H1 (cell line): ENCODE results near the gene LAMC1. TPM values are rescaled to one million over a fixed set of nuclear protein-coding genes. Genes with fewer than 3 reads are reported as not detected.
A peak's percentile ranks its signal among the peaks of the same experiment; 100 is the strongest.

Source experiments
- CTCF ChIA-PET: fragments of 300-600 bp; sonication (Branson Sonifier 250); formaldehyde crosslinking; loops from one replicate; lab custom pipeline; 2021; ENCODE audit not compliant: partially characterized antibody; lab: Charles Lee
- POLR2A ChIA-PET: fragments of 300-600 bp; sonication (Branson Sonifier 250); formaldehyde crosslinking; loops from one replicate; lab custom pipeline; 2021; ENCODE audit warnings: inconsistent platforms; ENCODE audit not compliant: partially characterized antibody; lab: Charles Lee
- DNase-seq, 2 experiments: peaks; one replicate each; pipeline versions ENCODE4 v3.0.0 to v3.0.0-alpha.2; 2010 to 2022; ENCODE audit warnings: low spot score in 2 of 2, low read depth in 1 of 2, mixed read lengths in 1 of 2
- FAIRE-seq: peaks from 2 replicates; lab custom pipeline; 2011; peaks lifted over from hg19 to GRCh38; lab: Jason Lieb, UNC
- H2AFZ ChIP-seq: 2 replicates; pipeline ENCODE4 v1.8.1; 2012; ENCODE audit warnings: low read length, inconsistent platforms
- H2AK5ac ChIP-seq: 2 replicates; pipeline ENCODE4 v1.6.1; 2013; ENCODE audit warnings: low read depth, low read length
- H2BK120ac ChIP-seq: replicated peaks from 2 replicates; pipeline ENCODE3; 2013; ENCODE audit warnings: low read depth, low read length, inconsistent platforms
- H2BK12ac ChIP-seq: 2 replicates; pipeline ENCODE4 v1.6.1; 2013; ENCODE audit warnings: low read depth, low read length
- H2BK15ac ChIP-seq: 2 replicates; pipeline ENCODE4 v1.6.1; 2013; ENCODE audit warnings: low read length
- H2BK20ac ChIP-seq: 2 replicates; pipeline ENCODE4 v1.6.1; 2013; ENCODE audit warnings: low read length
- H2BK5ac ChIP-seq: 2 replicates; pipeline ENCODE4 v1.6.1; 2013; ENCODE audit warnings: low read depth, low read length
- H3K14ac ChIP-seq: 2 replicates; pipeline ENCODE4 v1.6.1; 2013; ENCODE audit warnings: inconsistent platforms; ENCODE audit not compliant: insufficient read length
- H3K18ac ChIP-seq: 2 replicates; pipeline ENCODE4 v1.6.1; 2013; ENCODE audit warnings: low read length; ENCODE audit errors: extremely low read depth
- H3K23ac ChIP-seq: 2 replicates; pipeline ENCODE4 v1.6.1; 2013; ENCODE audit warnings: inconsistent platforms; ENCODE audit not compliant: insufficient read length
- H3K23me2 ChIP-seq: 2 replicates; pipeline ENCODE4 v1.6.1; 2013; ENCODE audit warnings: low read depth, low read length
- H3K27ac ChIP-seq: 2 replicates; pipeline ENCODE4 v1.6.1; 2011; ENCODE audit warnings: low read depth, low read length, inconsistent platforms
- H3K27me3 ChIP-seq, 4 experiments: replicated peaks in 1 of 4; 1 replicate in 1 of 4; 2 replicates in 3 of 4; pipeline versions ENCODE4 v1.6.1 to v1.8.1; 2011 to 2013; ENCODE audit warnings: low read length in 3 of 4, mild to moderate bottlenecking in 3 of 4, inconsistent platforms in 2 of 4, mixed read lengths in 2 of 4, moderate library complexity in 1 of 4; ENCODE audit not compliant: control insufficient read depth in 3 of 4, insufficient read depth in 3 of 4; ENCODE audit errors: extremely low read depth in 1 of 4
- H3K36me3 ChIP-seq, 4 experiments: 2 replicates each; pipeline versions ENCODE4 v1.6.1 to v1.8.1; 2011 to 2013; ENCODE audit warnings: mild to moderate bottlenecking in 4 of 4, low read length in 3 of 4, moderate library complexity in 2 of 4, control low read depth in 1 of 4, inconsistent platforms in 1 of 4; ENCODE audit not compliant: insufficient read depth in 4 of 4, control insufficient read depth in 2 of 4
- H3K4ac ChIP-seq: replicated peaks from 2 replicates; pipeline ENCODE3; 2013; ENCODE audit warnings: low read length, low read depth, mixed read lengths, inconsistent platforms; ENCODE audit not compliant: insufficient read length
- H3K4me1 ChIP-seq, 4 experiments: replicated peaks in 1 of 4; 1 replicate in 1 of 4; 2 replicates in 3 of 4; pipeline versions ENCODE4 v1.6.1 to v1.8.1; 2011 to 2013; ENCODE audit warnings: low read length in 3 of 4, inconsistent platforms in 2 of 4, mixed read lengths in 1 of 4; ENCODE audit not compliant: insufficient read depth in 4 of 4, control insufficient read depth in 3 of 4
- H3K4me2 ChIP-seq, 2 experiments: 2 replicates each; pipeline versions ENCODE4 v1.6.1 to v1.8.1; 2011 to 2013; ENCODE audit warnings: low read depth in 2 of 2, low read length in 2 of 2, control low read depth in 1 of 2, inconsistent platforms in 1 of 2, mild to moderate bottlenecking in 1 of 2; ENCODE audit not compliant: insufficient read depth in 1 of 2
- H3K4me3 ChIP-seq, 4 experiments: fragments of 200-600, 300-600 bp in 1 of 4; sonication (generic), shearing (Covaris generic), sonication (Bioruptor Twin) in 1 of 4; 2 replicates each; pipeline versions ENCODE4 v1.5.1 to v1.8.1; 2011 to 2016; ENCODE audit warnings: low read length in 4 of 4, low read depth in 3 of 4, control low read depth in 2 of 4, inconsistent platforms in 2 of 4, mild to moderate bottlenecking in 2 of 4, mixed read lengths in 1 of 4, moderate library complexity in 1 of 4; ENCODE audit not compliant: insufficient read depth in 2 of 4; ENCODE audit errors: extremely low read depth in 1 of 4
- H3K56ac ChIP-seq: replicated peaks from 2 replicates; pipeline ENCODE3; 2013; ENCODE audit warnings: low read depth, mild to moderate bottlenecking, mixed read lengths, low read length, inconsistent platforms; ENCODE audit not compliant: insufficient read length
- H3K79me1 ChIP-seq: 2 replicates; pipeline ENCODE4 v1.6.1; 2013; ENCODE audit warnings: low read depth, low read length, control low read depth
- H3K79me2 ChIP-seq, 2 experiments: 2 replicates each; pipeline versions ENCODE4 v1.6.1 to v1.8.1; 2012 to 2013; ENCODE audit warnings: low read length in 2 of 2, mild to moderate bottlenecking in 2 of 2, inconsistent platforms in 1 of 2; ENCODE audit not compliant: insufficient read depth in 2 of 2, control insufficient read depth in 1 of 2
- H3K9ac ChIP-seq, 4 experiments: replicated peaks in 1 of 4; 1 replicate in 1 of 4; 2 replicates in 3 of 4; pipeline versions ENCODE4 v1.6.1 to v1.8.1; 2011 to 2013; ENCODE audit warnings: low read depth in 3 of 4, low read length in 3 of 4, control low read depth in 2 of 4, mild to moderate bottlenecking in 2 of 4, moderate library complexity in 2 of 4, inconsistent platforms in 1 of 4; ENCODE audit errors: extremely low read depth in 1 of 4
- H3K9me3 ChIP-seq, 2 experiments: 2 replicates each; pipeline versions ENCODE4 v1.6.1 to v1.8.1; 2012 to 2013; ENCODE audit warnings: mild to moderate bottlenecking in 2 of 2, moderate library complexity in 2 of 2, control low read depth in 1 of 2, inconsistent platforms in 1 of 2, low read depth in 1 of 2, low read length in 1 of 2, mixed read lengths in 1 of 2; ENCODE audit not compliant: insufficient read depth in 2 of 2
- H4K20me1 ChIP-seq, 2 experiments: replicated peaks in 1 of 2; 2 replicates each; pipeline versions ENCODE3 to v1.8.1; 2011 to 2013; ENCODE audit warnings: inconsistent platforms in 2 of 2, low read length in 2 of 2, mild to moderate bottlenecking in 1 of 2; ENCODE audit not compliant: insufficient read depth in 2 of 2, control insufficient read depth in 1 of 2
- H4K5ac ChIP-seq: 2 replicates; pipeline ENCODE4 v1.6.1; 2013; ENCODE audit warnings: low read length, low read depth, mixed read lengths, inconsistent platforms; ENCODE audit not compliant: insufficient read length
- H4K8ac ChIP-seq: 2 replicates; pipeline ENCODE4 v1.8.0; 2013; ENCODE audit warnings: mild to moderate bottlenecking, moderate library complexity, low read length, inconsistent platforms; ENCODE audit not compliant: insufficient read depth; ENCODE audit errors: extremely low read depth
- H4K91ac ChIP-seq: replicated peaks from 2 replicates; pipeline ENCODE3; 2013; ENCODE audit warnings: low read length, mixed read lengths, inconsistent platforms; ENCODE audit not compliant: insufficient read length
- BCL11A ChIP-seq, 2 experiments: IDR thresholded peaks; one replicate each; pipeline ENCODE4 v1.6.1; 2011; ENCODE audit warnings: low read depth in 2 of 2, low read length in 2 of 2, mild to moderate bottlenecking in 2 of 2
- CEBPB ChIP-seq: IDR thresholded peaks from 2 replicates; pipeline ENCODE4 v1.6.1; 2012; ENCODE audit warnings: low read depth, low read length
- EGR1 ChIP-seq: IDR thresholded peaks from 2 replicates; pipeline ENCODE4 v1.6.1; 2011; ENCODE audit warnings: low read depth, low read length, borderline replicate concordance
- HDAC6 ChIP-seq: IDR thresholded peaks from one replicate; pipeline ENCODE4 v1.7.1; 2012; ENCODE audit warnings: low read depth, mild to moderate bottlenecking, inconsistent platforms, low read length, moderate library complexity
- MAFK ChIP-seq: IDR thresholded peaks from 2 replicates; pipeline ENCODE4 v1.6.1; 2012; ENCODE audit warnings: low read depth, mild to moderate bottlenecking, improper control_type of control experiment, low read length
- POLR2A ChIP-seq, 2 experiments: IDR thresholded peaks; 1 replicate in 1 of 2; 2 replicates in 1 of 2; pipeline ENCODE4 v1.6.1; 2011; ENCODE audit warnings: low read depth in 2 of 2, low read length in 2 of 2, mild to moderate bottlenecking in 2 of 2; ENCODE audit errors: control extremely low read depth in 1 of 2
- POU5F1 ChIP-seq: IDR thresholded peaks from 2 replicates; pipeline ENCODE4 v1.6.1; 2011; ENCODE audit warnings: low read depth, mild to moderate bottlenecking, low read length, moderate library complexity
- WGBS, 2 experiments: shearing (Covaris generic) in 1 of 2; methylation state at CpG; one replicate each; pipeline versions ENCODE4 v1.1.6 to v1.1.7; 2013 to 2015; ENCODE audit warnings: low lambda C conversion rate in 2 of 2, mixed read lengths in 2 of 2, inconsistent platforms in 1 of 2, low coverage in 1 of 2, missing lambda C conversion rate in 1 of 2; ENCODE audit not compliant: insufficient replicate concordance in 2 of 2, insufficient coverage in 1 of 2, insufficient read length in 1 of 2; ENCODE audit errors: extremely low coverage in 1 of 2, missing lambda C conversion rate in 1 of 2; 5-methylcytosine and 5-hydroxymethylcytosine counted together
- polyA plus RNA-seq, 7 experiments: library from polyadenylated mRNA; depleted of rRNA in 3 of 7; stranded (reverse) in 5 of 7; unstranded in 2 of 7; fragments of >200 nt in 5 of 7; fragments of 200-250 nt in 2 of 7; gene quantifications; 1 replicate in 5 of 7; 2 replicates in 1 of 7; 4 replicates in 1 of 7; pipeline versions ENCODE4 v1.2.1 to v1.2.3, GENCODE V29; 2011 to 2013; ENCODE audit warnings: missing spikeins in 2 of 7, mixed read lengths in 2 of 7
- total RNA-seq: library from RNA; stranded (reverse); fragmentation: NEBNext Ultra II Directional; extraction: Animal tissue kit (Norgen Biotek cat#: 25700); gene quantifications from 2 replicates; pipeline ENCODE4 v1.2.1, GENCODE V29; 2021
- TF ChIP-seq, protein P1 (sequence below), 3 experiments: IDR thresholded peaks; 1 replicate in 2 of 3; 2 replicates in 1 of 3; pipeline versions ENCODE4 v1.5.1 to v1.6.1; 2011; ENCODE audit warnings: low read length in 3 of 3, mild to moderate bottlenecking in 3 of 3, inconsistent platforms in 2 of 3, low read depth in 1 of 3, moderate library complexity in 1 of 3; ENCODE audit not compliant: insufficient read depth in 1 of 3; ENCODE audit errors: control extremely low read depth in 1 of 3

Gene LAMC1
- total and polyA plus RNA-seq, 2 of the 8 experiments (the other 6 are each of a cell fraction or from before 2014, with no cell fraction given) = 47.6 to 90.3 TPM

DNA sequence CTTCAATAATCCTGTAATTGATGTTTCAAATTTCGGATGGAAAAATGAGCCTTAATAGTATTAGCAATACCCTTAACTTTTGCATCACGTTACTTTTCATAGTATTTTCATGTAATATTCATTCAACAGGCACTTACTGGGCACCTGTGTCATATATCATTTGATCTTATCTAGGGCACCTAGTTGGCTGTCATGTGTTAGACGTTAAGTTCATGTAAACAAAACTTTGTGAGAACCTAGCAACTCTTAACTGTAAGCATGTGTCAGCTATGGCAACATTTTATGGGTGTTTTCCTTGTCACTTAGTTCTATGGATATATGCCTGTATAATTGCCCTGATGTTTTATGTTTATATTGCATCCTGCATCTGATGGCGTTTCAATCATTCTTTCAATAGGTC lies 163.6 kb downstream of the LAMC1 start:
- Histone ChIP-seq H2BK120ac (no peak overlapping the region), H4K91ac (no peak overlapping the region), H2BK20ac (no peak overlapping the region), H2BK5ac (no peak overlapping the region), H3K23ac (no peak overlapping the region), H3K27me3 (no peaks in the 10 kb centered on the region), H3K9me3 (no peaks in the 10 kb centered on the region), H3K79me1 (no peaks in the 10 kb centered on the region)
- POLR2A ChIA-PET = interaction anchor here (1.6 kb wide), 1 partner anchor 40 kb away, joined by 3 read pairs; no protein-coding TSS in a partner anchor
- no peak for DNase-seq
- TF ChIP-seq EGR1 (no peak), BCL11A (IDR thresholded peaks at IDR 0.05; ENCODE audit: low read depth in 2 of 2, low read length in 2 of 2) (no peak), POU5F1 (no peak), HDAC6 (no peak), MAFK (no peak), POLR2A (IDR thresholded peaks at IDR 0.05; ENCODE audit: control extremely low read depth in 1 of 2, low read depth in 2 of 2, low read length in 2 of 2) (no peak), CEBPB (no peak)
- TF ChIP-seq, protein P1, sequence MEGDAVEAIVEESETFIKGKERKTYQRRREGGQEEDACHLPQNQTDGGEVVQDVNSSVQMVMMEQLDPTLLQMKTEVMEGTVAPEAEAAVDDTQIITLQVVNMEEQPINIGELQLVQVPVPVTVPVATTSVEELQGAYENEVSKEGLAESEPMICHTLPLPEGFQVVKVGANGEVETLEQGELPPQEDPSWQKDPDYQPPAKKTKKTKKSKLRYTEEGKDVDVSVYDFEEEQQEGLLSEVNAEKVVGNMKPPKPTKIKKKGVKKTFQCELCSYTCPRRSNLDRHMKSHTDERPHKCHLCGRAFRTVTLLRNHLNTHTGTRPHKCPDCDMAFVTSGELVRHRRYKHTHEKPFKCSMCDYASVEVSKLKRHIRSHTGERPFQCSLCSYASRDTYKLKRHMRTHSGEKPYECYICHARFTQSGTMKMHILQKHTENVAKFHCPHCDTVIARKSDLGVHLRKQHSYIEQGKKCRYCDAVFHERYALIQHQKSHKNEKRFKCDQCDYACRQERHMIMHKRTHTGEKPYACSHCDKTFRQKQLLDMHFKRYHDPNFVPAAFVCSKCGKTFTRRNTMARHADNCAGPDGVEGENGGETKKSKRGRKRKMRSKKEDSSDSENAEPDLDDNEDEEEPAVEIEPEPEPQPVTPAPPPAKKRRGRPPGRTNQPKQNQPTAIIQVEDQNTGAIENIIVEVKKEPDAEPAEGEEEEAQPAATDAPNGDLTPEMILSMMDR (IDR thresholded peaks at IDR 0.05; ENCODE audit: control extremely low read depth in 1 of 3, insufficient read depth in 1 of 3, low read depth in 1 of 3, low read length in 3 of 3) = no peak
- TF ChIP-seq, all 59 proteins: peak for 0
- Histone ChIP-seq H3K14ac (no peak overlapping the region), H2AK5ac (no peak overlapping the region), H2BK12ac (no peak overlapping the region), H3K18ac (no peak overlapping the region), H3K4me1 (peaks cover 0 to 6% (median 3%) of the 10 kb centered on the region in 4 experiments; a peak in 4 of 7 replicates), H2AFZ (no peak overlapping the region), H4K8ac (no peak overlapping the region), H3K9ac (no peak overlapping the region), H3K56ac (no peak overlapping the region), H2BK15ac (no peak overlapping the region), H3K4me2 (peak overlapping the region; percentile 73 to 77), H4K5ac (no peak overlapping the region), H3K27ac (no peak overlapping the region), H3K4me3 (peak overlapping the region; percentile 46 to 71 (median 62); a peak in 7 of 8 replicates), H3K36me3 (no peaks in the 10 kb centered on the region), H3K23me2 (peaks cover 2% of the 10 kb centered on the region; the same call in 1 of the 2 replicates), H3K4ac (no peak overlapping the region), H4K20me1 (no peaks in the 10 kb centered on the region), H3K79me2 (no peaks in the 10 kb centered on the region)
- CTCF ChIA-PET = interaction anchor here (0.6 to 3.3 kb wide), 4 partner anchors 8 to 101 kb away, joined by 3 to 14 read pairs (median 4); no protein-coding TSS in a partner anchor
- peak; percentile 48 for FAIRE-seq
- 77% methylated on average over 4 of the region's 4 CpGs; no CpG with 5 or more reads in 1 of the 2 experiments for WGBS, 2 experiments
